ENCODE data around the gene TMIE. TPM values are rescaled to one million over a fixed set of nuclear protein-coding genes. Genes with fewer than 3 reads are reported as not detected.
A peak's percentile ranks its signal among the peaks of the same experiment; 100 is the strongest.

Gene TMIE
- total RNA-seq, 1 experiment from 2014 or later = not detected

DNA sequence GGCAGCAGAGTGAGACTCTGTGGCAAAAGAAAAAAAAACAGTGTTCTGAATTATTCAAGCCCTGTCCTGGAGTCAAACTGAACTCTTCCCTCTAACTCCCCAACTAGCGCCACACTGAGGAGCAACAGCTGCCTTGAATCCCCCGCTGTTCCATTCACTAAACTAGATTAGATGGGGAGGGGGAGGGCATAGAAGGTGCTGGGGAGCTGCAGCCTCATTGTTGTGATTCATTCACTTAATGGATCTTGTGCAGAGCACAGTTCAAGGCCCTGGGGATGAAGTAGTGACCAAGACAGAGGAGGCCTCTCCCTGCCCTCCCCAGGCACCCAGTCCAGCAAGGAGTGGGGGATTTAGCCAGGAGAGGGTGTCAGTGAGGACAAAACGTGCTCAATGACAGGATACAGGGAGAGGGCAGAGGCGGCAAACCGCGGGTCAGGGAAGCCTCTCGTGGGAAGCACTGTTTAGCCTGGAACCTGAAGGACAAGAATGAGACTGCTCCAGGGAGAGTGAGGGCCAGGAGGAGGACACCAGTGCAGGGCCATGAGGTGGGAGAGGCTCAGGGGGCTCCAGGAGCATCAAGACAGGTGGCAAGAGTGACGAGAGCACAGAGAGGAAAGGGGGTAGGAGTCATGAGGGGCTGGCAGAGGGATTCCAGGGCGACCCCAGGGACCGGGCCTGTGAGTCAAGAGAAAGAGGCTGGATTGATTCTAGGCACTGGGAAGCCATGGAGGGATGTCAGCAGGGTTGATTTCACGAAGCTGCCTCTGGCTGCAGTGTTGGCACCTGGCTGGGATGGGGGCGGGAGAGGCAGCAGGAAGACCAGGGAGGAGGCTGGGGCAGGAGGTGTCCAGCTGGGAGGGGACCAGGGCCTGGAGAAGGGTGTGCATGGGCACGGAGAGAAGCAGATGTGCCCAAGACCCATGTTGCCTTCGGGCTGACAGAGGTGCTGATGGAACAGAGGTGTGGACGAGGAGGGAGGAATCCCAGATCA lies 39.1 kb upstream of the TMIE start:
- Mint-ChIP-seq H3K27me3 (ENCODE audit: insufficient read depth, unreplicated experiment) (no peaks in the 10 kb centered on the region), H3K4me3 (ENCODE audit: unreplicated experiment) (no peak overlapping the region), H3K27ac (ENCODE audit: unreplicated experiment) (no peak overlapping the region), H3K4me1 (ENCODE audit: low read depth, unreplicated experiment) (peaks cover 9% of the 10 kb centered on the region), H3K36me3 (ENCODE audit: insufficient read depth, unreplicated experiment) (peaks cover 6% of the 10 kb centered on the region), H3K9me3 (ENCODE audit: unreplicated experiment) (no peaks in the 10 kb centered on the region)
- no peaks in the 10 kb centered on the region for H3K9me3 ChIP-seq
- POLR2A ChIA-PET = no interaction called here
- peaks cover 4% of the 10 kb centered on the region; the same call in 1 of the 2 replicates for H3K4me1 ChIP-seq
- DNase-seq = no peak
- CTCF ChIA-PET = interaction anchor here (0.6 kb wide), 1 partner anchor 38 kb away, joined by 6 read pairs; no protein-coding TSS in a partner anchor
- no peaks in the 10 kb centered on the region for H3K27me3 ChIP-seq (replicated peaks; ENCODE audit: control insufficient read depth, insufficient read depth, low read length)
- TF ChIP-seq, protein P1, sequence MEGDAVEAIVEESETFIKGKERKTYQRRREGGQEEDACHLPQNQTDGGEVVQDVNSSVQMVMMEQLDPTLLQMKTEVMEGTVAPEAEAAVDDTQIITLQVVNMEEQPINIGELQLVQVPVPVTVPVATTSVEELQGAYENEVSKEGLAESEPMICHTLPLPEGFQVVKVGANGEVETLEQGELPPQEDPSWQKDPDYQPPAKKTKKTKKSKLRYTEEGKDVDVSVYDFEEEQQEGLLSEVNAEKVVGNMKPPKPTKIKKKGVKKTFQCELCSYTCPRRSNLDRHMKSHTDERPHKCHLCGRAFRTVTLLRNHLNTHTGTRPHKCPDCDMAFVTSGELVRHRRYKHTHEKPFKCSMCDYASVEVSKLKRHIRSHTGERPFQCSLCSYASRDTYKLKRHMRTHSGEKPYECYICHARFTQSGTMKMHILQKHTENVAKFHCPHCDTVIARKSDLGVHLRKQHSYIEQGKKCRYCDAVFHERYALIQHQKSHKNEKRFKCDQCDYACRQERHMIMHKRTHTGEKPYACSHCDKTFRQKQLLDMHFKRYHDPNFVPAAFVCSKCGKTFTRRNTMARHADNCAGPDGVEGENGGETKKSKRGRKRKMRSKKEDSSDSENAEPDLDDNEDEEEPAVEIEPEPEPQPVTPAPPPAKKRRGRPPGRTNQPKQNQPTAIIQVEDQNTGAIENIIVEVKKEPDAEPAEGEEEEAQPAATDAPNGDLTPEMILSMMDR (IDR thresholded peaks at IDR 0.05; ENCODE audit: insufficient read depth in 1 of 2, low read depth in 1 of 2, low read length in 1 of 2, severe bottlenecking in 1 of 2, unreplicated experiment in 1 of 2) = no peak
- no TSS peak for BruUV-seq (replicated peaks)
- intact Hi-C loops (cut with micrococcal nuclease; ENCODE audit: unreplicated experiment) = loop anchor here (2.0 kb wide), 1 partner anchor 173 kb away; no protein-coding TSS in a partner anchor
- no peaks in the 10 kb centered on the region for H3K36me3 ChIP-seq (ENCODE audit: control insufficient read depth, insufficient read depth, low read length)
- no peak overlapping the region for H3K4me3 ChIP-seq (ENCODE audit: low read depth, low read length)

GRCh38 chr3:46662771-46663551 lies 38.2 kb upstream of the TMIE start:
- Histone ChIP-seq H3K27me3 (replicated peaks; ENCODE audit: control insufficient read depth, insufficient read depth, low read length) (no peaks in the 10 kb centered on the region), H3K9me3 (no peaks in the 10 kb centered on the region), H3K4me3 (ENCODE audit: low read depth, low read length) (no peak overlapping the region), H3K36me3 (ENCODE audit: control insufficient read depth, insufficient read depth, low read length) (no peaks in the 10 kb centered on the region), H3K4me1 (peaks cover 4% of the 10 kb centered on the region; the same call in 1 of the 2 replicates)
- intact Hi-C loops (cut with micrococcal nuclease; ENCODE audit: unreplicated experiment) = loop anchor here (2.0 kb wide), 1 partner anchor 174 kb away; no protein-coding TSS in a partner anchor
- Mint-ChIP-seq H3K27me3 (ENCODE audit: insufficient read depth, unreplicated experiment) (no peaks in the 10 kb centered on the region), H3K4me1 (ENCODE audit: low read depth, unreplicated experiment) (peaks cover 9% of the 10 kb centered on the region), H3K4me3 (ENCODE audit: unreplicated experiment) (no peak overlapping the region), H3K27ac (ENCODE audit: unreplicated experiment) (no peak overlapping the region), H3K9me3 (ENCODE audit: unreplicated experiment) (no peaks in the 10 kb centered on the region), H3K36me3 (ENCODE audit: insufficient read depth, unreplicated experiment) (peaks cover 6% of the 10 kb centered on the region)
- POLR2A ChIA-PET = no interaction called here
- TF ChIP-seq, protein P1 (IDR thresholded peaks at IDR 0.05; ENCODE audit: insufficient read depth in 1 of 2, low read depth in 1 of 2, low read length in 1 of 2, severe bottlenecking in 1 of 2, unreplicated experiment in 1 of 2) = no peak
- DNase-seq = no peak
- no TSS peak for BruUV-seq (replicated peaks)
- CTCF ChIA-PET = no interaction called here

GRCh38 chr3:46663591-46664135 lies 37.5 kb upstream of the TMIE start:
- Mint-ChIP-seq H3K36me3 (ENCODE audit: insufficient read depth, unreplicated experiment) (peaks cover 6% of the 10 kb centered on the region), H3K9me3 (ENCODE audit: unreplicated experiment) (no peaks in the 10 kb centered on the region), H3K27me3 (ENCODE audit: insufficient read depth, unreplicated experiment) (no peaks in the 10 kb centered on the region), H3K4me1 (ENCODE audit: low read depth, unreplicated experiment) (peaks cover 9% of the 10 kb centered on the region), H3K27ac (ENCODE audit: unreplicated experiment) (no peak overlapping the region), H3K4me3 (ENCODE audit: unreplicated experiment) (no peak overlapping the region)
- Histone ChIP-seq H3K4me1 (peaks cover 4% of the 10 kb centered on the region; the same call in 1 of the 2 replicates), H3K27me3 (replicated peaks; ENCODE audit: control insufficient read depth, insufficient read depth, low read length) (no peaks in the 10 kb centered on the region), H3K4me3 (ENCODE audit: low read depth, low read length) (no peak overlapping the region), H3K9me3 (no peaks in the 10 kb centered on the region), H3K36me3 (ENCODE audit: control insufficient read depth, insufficient read depth, low read length) (no peaks in the 10 kb centered on the region)
- peak in 1 of 2 experiments; percentile 32 for DNase-seq
- ChIA-PET CTCF (interaction anchor here (0.5 to 1.7 kb wide), 3 partner anchors 70 to 409 kb away, joined by 5 to 6 read pairs (median 5); no protein-coding TSS in a partner anchor), POLR2A (no interaction called here)
- BruUV-seq (replicated peaks) = no TSS peak
- intact Hi-C loops (cut with micrococcal nuclease; ENCODE audit: unreplicated experiment) = loop anchor here (2.0 kb wide), 1 partner anchor 175 kb away; no protein-coding TSS in a partner anchor
- TF ChIP-seq, protein P1 (IDR thresholded peaks at IDR 0.05; ENCODE audit: insufficient read depth in 1 of 2, low read depth in 1 of 2, low read length in 1 of 2, severe bottlenecking in 1 of 2, unreplicated experiment in 1 of 2) = peak; percentile 14 to 26

All from Caco-2 (cell line).